Large intestine (tissue), 3 donors: ENCODE measurements around the gene EIF2AK2. TPM values are rescaled to one million over a fixed set of nuclear protein-coding genes. Genes with fewer than 3 reads are reported as not detected.

Experiments used
- DNase-seq, 2 donors: peaks; one replicate each; pipeline versions ENCODE4 v3.0.0 to v3.0.0-alpha.2; 2013
- H3K27ac ChIP-seq: one replicate; pipeline ENCODE4 v1.5.1; 2013; ENCODE audit warnings: low read length
- H3K27me3 ChIP-seq: 2 replicates; pipeline ENCODE4 v1.6.1; 2013; ENCODE audit warnings: low read length; ENCODE audit not compliant: control insufficient read depth, insufficient read depth
- H3K36me3 ChIP-seq: 2 replicates; pipeline ENCODE4 v1.6.1; 2013; ENCODE audit warnings: low read length; ENCODE audit not compliant: control insufficient read depth, insufficient read depth
- H3K4me1 ChIP-seq: one replicate; pipeline ENCODE4 v1.6.1; 2013; ENCODE audit warnings: low read length; ENCODE audit not compliant: control insufficient read depth, insufficient read depth
- H3K4me3 ChIP-seq: one replicate; pipeline ENCODE4 v1.5.1; 2013; ENCODE audit warnings: low read length
- H3K9me3 ChIP-seq: one replicate; pipeline ENCODE4 v1.6.1; 2013; ENCODE audit warnings: mild to moderate bottlenecking, low read depth, low read length, moderate library complexity; ENCODE audit not compliant: control insufficient read depth
- WGBS: methylation state at CpG from one replicate; pipeline ENCODE4 v1.1.5; 2013; ENCODE audit warnings: low lambda C conversion rate; ENCODE audit not compliant: insufficient coverage; 5-methylcytosine and 5-hydroxymethylcytosine counted together
- polyA plus RNA-seq: library from polyadenylated mRNA; unstranded; fragments of 120-200 nt; gene quantifications from one replicate; pipeline ENCODE4 v1.2.1, GENCODE V29; 2013

The EIF2AK2 gene
- polyA plus RNA-seq, 1 donor, result 28.6 TPM

DNA sequence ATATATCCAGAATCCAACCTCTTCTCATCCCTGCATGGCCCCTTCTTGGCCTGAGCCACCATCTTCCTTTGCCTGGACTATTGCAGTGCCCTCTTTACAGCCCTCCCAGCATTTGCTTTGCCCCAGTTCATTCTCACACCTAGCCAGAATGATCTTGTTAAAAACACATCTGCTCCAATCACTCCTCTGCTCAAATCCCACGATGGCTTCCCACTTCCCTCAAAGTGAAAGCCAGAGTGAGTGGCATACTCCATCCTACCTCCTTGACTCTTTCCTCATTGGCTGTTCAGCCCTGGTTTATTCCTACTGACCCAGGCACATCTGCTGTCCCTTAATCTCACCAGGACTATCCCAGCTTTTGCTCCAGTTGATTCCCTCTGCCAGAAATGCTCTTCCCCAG, 17.0 kb upstream of the EIF2AK2 start:
- Histone ChIP-seq H3K36me3 (no peaks in the 10 kb centered on the region), H3K4me3 (no peak overlapping the region), H3K9me3 (no peaks in the 10 kb centered on the region), H3K27ac (no peak overlapping the region), H3K27me3 (no peaks in the 10 kb centered on the region), H3K4me1 (no peaks in the 10 kb centered on the region)
- DNase-seq, result no peak
- no CpG with 5 or more reads among the region's 1 CpG for WGBS

GRCh38 chr2:37171624-37171950, 14.8 kb upstream of the EIF2AK2 start:
- Histone ChIP-seq H3K27me3 (no peaks in the 10 kb centered on the region), H3K4me1 (peaks cover 5% of the 10 kb centered on the region), H3K27ac (no peak overlapping the region), H3K4me3 (no peak overlapping the region), H3K9me3 (no peaks in the 10 kb centered on the region), H3K36me3 (no peaks in the 10 kb centered on the region)
- no peak for DNase-seq

DNA sequence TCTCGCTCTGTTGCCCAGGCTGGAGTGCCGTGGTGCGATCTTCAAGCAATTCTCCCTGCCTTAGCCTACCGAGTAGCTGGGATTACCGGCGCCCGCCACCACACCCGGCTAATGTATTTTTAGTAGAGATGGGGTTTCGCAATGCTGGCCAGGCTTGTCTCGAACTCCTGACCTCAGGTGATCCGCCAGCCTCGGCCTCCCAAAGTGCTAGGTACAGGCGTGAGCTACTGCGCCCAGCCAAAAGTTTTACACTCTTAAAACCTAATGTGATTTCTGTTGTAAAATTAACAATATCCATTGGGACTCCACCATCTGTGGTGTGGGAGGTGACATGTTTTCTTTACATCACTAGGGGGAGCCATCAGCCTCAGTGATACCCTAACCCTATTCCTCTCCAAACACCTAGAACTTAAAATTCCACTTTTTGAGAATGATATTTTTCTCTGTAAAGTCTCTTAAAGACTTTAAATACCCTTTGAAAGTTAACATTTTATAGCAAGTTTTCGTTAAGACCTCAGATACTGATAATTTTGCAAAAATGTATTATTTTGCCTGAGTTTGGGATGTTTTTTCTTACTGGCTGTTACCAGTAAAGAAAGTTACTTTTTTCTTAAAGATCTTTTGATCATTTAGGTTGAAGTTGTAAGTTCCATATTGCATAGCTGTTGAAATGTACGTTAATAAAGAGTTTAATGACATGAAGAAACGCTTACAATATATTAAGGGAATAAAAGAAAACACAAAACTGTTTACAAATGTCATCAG, 11.6 kb upstream of the EIF2AK2 start:
- 79% methylated on average over 3 of the region's 17 CpGs for WGBS
- Histone ChIP-seq H3K27ac (no peak overlapping the region), H3K9me3 (peaks cover 13% of the 10 kb centered on the region), H3K27me3 (no peaks in the 10 kb centered on the region), H3K4me3 (no peak overlapping the region), H3K4me1 (peaks cover 5% of the 10 kb centered on the region), H3K36me3 (no peaks in the 10 kb centered on the region)
- DNase-seq, result peak in 1 of 2 donors; percentile 26

- Histone ChIP-seq H3K27ac (no peak overlapping the region), H3K36me3 (no peaks in the 10 kb centered on the region), H3K27me3 (no peaks in the 10 kb centered on the region), H3K4me1 (peaks cover 5% of the 10 kb centered on the region), H3K4me3 (no peak overlapping the region), H3K9me3 (peaks cover 13% of the 10 kb centered on the region)
- WGBS, result 60% methylated on average over 1 of the region's 3 CpGs
- peak; percentile 16 to 53 for DNase-seq
Measured at GRCh38 chr2:37167636-37168180, 10.9 kb upstream of the EIF2AK2 start.

- H3K9me3 ChIP-seq, result peaks cover 13% of the 10 kb centered on the region
- no peak for DNase-seq
- no peak overlapping the region for H3K4me3 ChIP-seq
- no peaks in the 10 kb centered on the region for H3K36me3 ChIP-seq
- WGBS, result no CpG with 5 or more reads among the region's 1 CpG
- H3K27me3 ChIP-seq, result no peaks in the 10 kb centered on the region
- peaks cover 5% of the 10 kb centered on the region for H3K4me1 ChIP-seq
- H3K27ac ChIP-seq, result no peak overlapping the region
Measured at GRCh38 chr2:37164757-37165156, 8.0 kb upstream of the EIF2AK2 start.

GRCh38 chr2:37156071-37156856, 516 bp downstream of the EIF2AK2 start:
- Histone ChIP-seq H3K27me3 (no peaks in the 10 kb centered on the region), H3K27ac (peak overlapping the region; percentile 94), H3K4me3 (peak overlapping the region; percentile 83), H3K36me3 (peaks cover 2% of the 10 kb centered on the region), H3K4me1 (peaks cover 18% of the 10 kb centered on the region), H3K9me3 (peaks cover 3% of the 10 kb centered on the region)
- DNase-seq, result peak; percentile 43 to 82
- WGBS, result no CpG with 5 or more reads among the region's 27 CpGs

GRCh38 chr2:37154785-37155184, 2.0 kb downstream of the EIF2AK2 start:
- Histone ChIP-seq H3K4me3 (no peak overlapping the region), H3K9me3 (peaks cover 3% of the 10 kb centered on the region), H3K36me3 (peaks cover 2% of the 10 kb centered on the region), H3K27ac (no peak overlapping the region), H3K27me3 (no peaks in the 10 kb centered on the region), H3K4me1 (peaks cover 20% of the 10 kb centered on the region)
- DNase-seq, result no peak
- 100% methylated on average over 1 of the region's 4 CpGs for WGBS

- WGBS, result 83% methylated on average over 2 of the region's 5 CpGs
- H3K27ac ChIP-seq, result no peak overlapping the region
- peaks cover 20% of the 10 kb centered on the region for H3K4me1 ChIP-seq
- no peak for DNase-seq
- peaks cover 4% of the 10 kb centered on the region for H3K36me3 ChIP-seq
- H3K4me3 ChIP-seq, result no peak overlapping the region
- no peaks in the 10 kb centered on the region for H3K27me3 ChIP-seq
- peaks cover 3% of the 10 kb centered on the region for H3K9me3 ChIP-seq
Measured at GRCh38 chr2:37153224-37153623, 3.6 kb downstream of the EIF2AK2 start.

DNA sequence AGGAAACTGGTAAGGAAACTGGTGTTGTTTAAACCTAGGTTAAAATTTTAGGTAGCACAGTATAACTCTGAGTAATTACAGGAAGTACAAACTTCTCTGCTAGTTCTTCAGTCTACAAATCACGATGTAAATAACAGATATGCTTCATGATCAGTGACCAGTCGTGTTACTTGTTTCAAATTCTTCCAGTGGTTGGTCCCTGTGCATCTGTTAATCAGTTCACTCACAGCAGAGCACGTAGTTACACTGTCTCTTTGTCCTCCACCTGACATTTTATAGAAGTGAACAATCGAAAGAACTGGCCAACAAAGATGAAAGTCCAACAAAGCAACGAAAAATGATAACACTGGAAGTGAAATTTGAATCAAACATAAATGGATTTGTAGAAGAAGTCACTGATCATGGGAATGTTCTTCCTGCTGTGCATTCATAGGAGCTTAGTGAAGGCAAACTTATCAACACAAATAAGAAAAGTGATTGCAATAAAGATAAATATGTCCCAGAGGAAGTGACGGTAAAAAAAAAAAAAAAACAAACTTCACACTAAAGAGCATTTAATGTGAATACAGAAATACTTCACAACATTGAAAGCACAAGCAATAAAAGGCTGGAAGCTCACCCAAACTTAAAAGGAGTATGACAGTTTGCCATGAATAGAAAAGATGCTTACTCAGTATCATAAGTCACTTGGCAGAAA, 7.0 kb downstream of the EIF2AK2 start:
- peak overlapping the region; percentile 32 for H3K27ac ChIP-seq
- peaks cover 3% of the 10 kb centered on the region for H3K9me3 ChIP-seq
- WGBS, result 18% methylated on average over 4 of the region's 6 CpGs
- peaks cover 23% of the 10 kb centered on the region for H3K36me3 ChIP-seq
- peaks cover 2% of the 10 kb centered on the region for H3K4me1 ChIP-seq
- DNase-seq, result peak; percentile 73 to 89
- no peaks in the 10 kb centered on the region for H3K27me3 ChIP-seq
- H3K4me3 ChIP-seq, result no peak overlapping the region

GRCh38 chr2:37148325-37148724, 8.5 kb downstream of the EIF2AK2 start:
- no peak overlapping the region for H3K4me3 ChIP-seq
- no peak overlapping the region for H3K27ac ChIP-seq
- peaks cover 36% of the 10 kb centered on the region for H3K36me3 ChIP-seq
- H3K9me3 ChIP-seq, result peaks cover 3% of the 10 kb centered on the region
- H3K4me1 ChIP-seq, result peaks cover 2% of the 10 kb centered on the region
- no CpG with 5 or more reads among the region's 7 CpGs for WGBS
- DNase-seq, result peak; percentile 29 to 74
- H3K27me3 ChIP-seq, result no peaks in the 10 kb centered on the region
